Measurements from ENCODE around the gene YWHAG. TPM values are rescaled to one million over a fixed set of nuclear protein-coding genes. Genes with fewer than 3 reads are reported as not detected.
A peak's percentile ranks its signal among the peaks of the same experiment; 100 is the strongest.
"Not testable (repeated sequence)": the region's sequence is repeated elsewhere in the genome, so short reads cannot be mapped to it uniquely, and the experiment has no call there.

Gene YWHAG
- polyA plus RNA-seq, 4 donors, result 99.6 to 138 (median 127) TPM

DNA sequence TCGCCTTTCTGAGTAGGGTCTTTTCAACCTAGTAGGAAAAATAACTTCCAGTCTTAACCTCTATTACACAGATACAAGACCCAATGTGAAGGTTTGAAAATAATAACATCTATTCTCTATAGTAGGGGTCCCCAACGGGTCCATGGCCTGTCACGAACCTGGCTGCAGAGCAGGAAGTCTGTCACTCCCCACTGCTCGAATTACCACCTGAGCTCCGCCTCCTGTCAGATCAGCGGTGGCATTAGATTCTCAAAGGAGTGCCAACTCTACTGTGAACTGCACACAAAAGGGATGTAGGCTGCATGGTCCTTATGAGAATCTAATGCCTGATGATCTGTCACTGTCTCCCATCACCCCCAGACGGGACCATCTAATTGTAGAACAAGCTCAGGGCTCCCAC, 7.4 kb downstream of the YWHAG start:
- DNase-seq (ENCODE audit: low read depth in 4 of 4, low spot score in 3 of 4), result no peak

DNA sequence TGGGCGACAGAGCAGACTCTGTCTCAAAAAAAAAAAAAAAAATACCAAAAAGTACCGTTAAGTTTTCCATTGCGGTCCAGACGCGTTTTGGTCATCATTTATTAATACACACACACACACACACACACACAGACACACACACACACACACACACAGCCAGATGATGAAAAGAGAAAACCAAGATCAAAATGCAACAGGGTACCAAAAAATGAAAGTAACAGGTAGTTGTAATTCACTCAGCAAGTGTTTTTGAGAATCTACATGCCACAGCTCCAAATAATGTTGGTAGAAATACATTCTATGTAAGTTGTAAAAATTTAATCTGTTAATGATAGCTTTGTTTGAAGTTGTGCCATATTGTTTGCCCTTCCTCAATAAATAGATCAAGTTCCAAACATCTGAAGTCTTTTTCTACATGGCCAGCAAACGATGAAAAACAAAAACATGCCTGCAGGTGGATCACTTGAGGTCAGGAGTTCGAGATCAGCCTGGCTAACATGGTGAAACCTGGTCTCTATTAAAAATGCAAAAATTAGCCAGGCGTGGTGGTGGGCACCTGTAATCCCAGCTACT, 9.4 kb downstream of the YWHAG start:
- DNase-seq (ENCODE audit: low read depth in 4 of 4, low spot score in 3 of 4), result no peak

DNA sequence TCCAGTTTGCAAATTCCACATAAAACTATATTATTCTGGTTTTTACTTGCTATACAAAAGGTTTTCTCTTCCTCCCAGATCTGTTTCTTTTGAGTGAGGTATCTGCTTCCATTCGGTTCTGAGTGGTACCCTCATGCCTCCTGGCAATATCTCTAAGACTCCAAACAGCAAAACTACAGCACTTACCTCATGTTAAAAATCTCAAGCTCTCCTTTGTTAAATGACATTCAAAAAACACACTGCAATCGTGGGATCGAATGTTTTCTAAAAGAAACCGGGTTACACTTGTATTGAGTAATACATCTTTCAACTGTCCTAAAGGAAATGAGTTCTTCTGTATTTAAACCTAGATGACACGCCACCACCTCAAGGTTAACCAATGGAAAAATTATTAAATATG, 11.1 kb downstream of the YWHAG start:
- no peak for DNase-seq (ENCODE audit: low read depth in 4 of 4, low spot score in 3 of 4)

DNA sequence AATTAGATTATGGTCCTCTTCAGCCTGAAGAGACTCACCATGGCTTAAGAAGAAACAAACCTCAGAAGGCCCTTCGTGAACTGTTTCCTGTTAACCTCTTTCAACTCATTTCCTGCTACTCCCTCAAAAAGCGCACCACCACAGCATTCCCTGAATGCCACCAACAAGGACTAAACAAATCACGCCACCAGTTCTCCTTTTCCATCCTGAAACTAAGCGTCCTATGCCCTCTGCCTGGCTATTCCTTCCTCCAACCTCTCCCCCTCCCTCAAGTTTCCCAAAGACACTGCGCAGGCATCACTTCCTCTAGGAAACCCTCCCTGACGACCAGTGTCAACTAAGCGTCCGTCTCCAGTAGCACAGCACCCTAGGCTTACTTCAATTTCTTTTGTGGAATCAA, 12.0 kb downstream of the YWHAG start:
- DNase-seq (ENCODE audit: low read depth in 4 of 4, low spot score in 3 of 4), result no peak

DNA sequence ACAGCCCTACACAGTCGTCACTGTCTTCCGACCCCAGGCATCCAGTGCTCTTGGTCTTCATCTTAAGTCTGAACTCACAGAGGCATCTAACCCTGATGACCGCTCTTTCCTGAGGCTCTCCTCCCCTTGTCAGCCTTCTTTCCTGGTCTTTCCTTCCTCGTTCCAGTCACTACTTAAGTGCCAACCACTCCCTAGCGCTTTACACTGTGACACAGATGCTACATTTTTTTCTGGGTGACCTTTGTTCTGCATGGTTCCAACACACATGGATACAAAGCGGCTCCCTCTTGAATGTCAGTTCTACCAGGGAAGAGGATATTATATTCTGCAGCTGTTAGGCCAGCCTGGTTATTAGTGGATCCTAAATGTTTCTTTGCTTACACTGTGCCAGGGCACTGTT, 12.7 kb downstream of the YWHAG start:
- DNase-seq (ENCODE audit: low read depth in 4 of 4, low spot score in 3 of 4), result no peak

DNA sequence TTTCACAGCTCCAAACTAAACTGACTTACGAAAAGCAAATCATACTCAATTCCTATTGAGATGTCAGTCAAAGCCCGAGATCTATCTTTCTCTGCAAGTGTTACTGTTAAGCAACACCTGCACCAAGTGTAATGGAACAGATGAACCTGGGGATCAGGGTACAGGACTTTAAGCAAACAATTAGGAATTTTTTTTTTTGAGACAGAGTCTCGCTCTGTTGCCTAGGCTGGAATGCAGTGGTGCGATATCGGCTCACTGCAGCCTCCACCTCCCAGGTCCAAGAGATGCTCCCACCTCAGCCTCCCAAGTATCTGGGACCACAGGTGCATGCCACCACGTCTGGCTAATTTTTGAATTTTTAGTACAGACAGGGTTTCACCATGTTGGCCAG, 14.9 kb downstream of the YWHAG start:
- DNase-seq (ENCODE audit: low read depth in 4 of 4, low spot score in 3 of 4), result no peak

DNA sequence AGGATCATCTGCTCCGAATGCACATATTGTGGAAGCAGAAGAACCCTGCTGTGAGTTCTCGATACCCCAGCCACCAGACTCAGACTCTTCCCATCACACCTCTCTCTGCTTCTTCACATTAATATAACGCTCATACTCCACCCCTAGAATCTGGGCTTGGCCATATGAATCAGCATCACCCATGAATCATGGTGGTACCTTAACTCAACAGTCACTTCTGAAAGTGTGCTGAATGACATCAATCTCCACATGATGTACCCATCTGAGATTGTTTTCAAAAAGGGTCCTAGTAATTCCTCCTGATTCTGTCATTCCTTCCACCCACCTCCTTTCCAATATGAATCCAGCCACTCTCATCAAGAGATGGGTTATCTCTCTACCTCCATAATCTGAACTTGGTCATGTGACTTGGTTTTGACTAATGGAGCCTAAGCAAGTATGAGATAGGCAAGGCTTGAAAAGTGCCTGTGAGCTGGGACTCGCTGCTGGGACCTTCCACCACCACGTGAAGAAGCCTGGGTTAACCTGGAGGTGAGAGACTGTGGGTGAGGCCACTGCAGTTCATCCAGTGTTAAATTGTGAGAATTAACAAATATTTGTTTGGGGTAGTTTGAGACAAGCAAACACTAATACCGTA, 15.4 kb downstream of the YWHAG start:
- no peak for DNase-seq (ENCODE audit: low read depth in 4 of 4, low spot score in 3 of 4)

DNA sequence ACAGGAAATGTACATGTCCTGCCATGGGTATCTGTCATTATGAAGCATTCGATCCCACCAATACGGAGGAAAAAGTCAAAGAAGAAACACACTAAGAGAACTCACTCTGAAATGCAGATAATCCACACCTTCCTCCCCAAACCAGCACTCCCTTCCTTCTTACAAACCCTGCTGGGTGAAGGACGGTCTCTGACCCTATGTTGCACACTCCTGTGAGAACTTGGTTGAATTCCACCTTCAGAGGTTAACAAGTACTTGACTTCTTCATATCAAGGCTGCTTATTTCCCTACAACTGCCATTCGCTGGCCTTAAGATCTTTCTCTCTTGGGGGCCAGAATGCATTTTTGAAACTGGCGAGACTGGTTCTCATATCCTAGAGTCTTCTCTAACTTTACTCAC, 16.6 kb downstream of the YWHAG start:
- no peak for DNase-seq (ENCODE audit: low read depth in 4 of 4, low spot score in 3 of 4)

DNA sequence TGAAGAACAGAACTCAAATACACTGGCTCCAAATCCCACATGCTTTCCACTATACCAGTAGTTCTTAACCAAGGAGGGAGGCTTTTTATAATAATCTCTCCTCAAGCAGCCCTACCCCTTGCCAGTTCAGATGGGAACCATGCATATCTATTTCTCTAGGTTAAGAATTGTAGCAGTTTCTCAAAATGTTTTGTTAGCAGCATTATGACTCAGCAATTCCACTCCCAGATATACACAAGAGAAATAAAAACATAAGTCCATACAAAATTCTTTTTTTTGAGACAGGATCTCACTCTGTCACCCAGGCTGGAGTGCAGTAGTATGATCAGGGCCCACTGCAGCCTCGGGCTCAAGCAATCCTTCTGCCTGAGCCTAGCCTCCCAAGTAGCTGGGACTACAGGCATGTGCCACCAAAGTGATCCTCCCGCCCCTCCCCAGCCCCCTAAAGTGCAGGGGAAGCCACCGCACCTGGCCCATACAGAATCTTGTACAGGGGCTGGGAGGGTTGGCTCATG, 18.1 kb downstream of the YWHAG start:
- DNase-seq (ENCODE audit: low read depth in 4 of 4, low spot score in 3 of 4), result no peak

DNA sequence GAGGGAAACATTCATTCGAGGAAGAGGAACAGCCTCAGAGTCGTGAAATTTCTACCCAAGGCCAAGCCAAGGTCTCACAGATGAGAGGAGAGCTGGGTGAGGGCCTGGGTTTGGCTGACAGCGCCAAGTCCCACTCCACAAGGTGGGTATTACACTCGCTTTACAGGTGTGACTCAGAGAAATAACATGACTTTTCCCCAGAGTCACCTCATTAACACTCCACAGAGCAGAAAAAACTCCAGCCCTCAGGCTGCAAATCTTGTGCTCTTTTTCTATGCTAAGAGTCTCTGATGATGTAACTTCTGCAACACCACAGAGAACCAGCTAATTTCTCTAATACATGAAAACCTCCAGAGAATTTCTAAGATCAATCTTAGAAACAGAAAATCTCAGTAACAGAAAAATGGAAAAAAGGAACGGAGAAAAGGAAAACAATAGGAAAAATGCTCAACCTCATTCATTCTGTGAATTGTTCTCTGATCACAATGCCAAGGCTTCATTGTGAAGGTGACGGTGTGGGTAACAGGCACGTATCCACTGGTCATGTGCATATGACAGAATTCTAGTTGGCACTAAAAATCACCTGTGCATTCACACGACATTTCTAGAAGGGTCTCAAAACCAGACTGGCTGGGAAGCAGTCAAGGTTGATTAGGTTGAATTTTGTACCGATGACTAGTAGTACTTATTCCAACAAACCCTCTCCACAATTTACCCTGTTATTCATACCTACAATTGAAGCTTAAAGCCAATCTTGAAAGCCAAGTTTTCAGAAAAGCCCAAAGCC, 20.3 kb downstream of the YWHAG start:
- no peak for DNase-seq (ENCODE audit: low read depth in 4 of 4, low spot score in 3 of 4)

DNA sequence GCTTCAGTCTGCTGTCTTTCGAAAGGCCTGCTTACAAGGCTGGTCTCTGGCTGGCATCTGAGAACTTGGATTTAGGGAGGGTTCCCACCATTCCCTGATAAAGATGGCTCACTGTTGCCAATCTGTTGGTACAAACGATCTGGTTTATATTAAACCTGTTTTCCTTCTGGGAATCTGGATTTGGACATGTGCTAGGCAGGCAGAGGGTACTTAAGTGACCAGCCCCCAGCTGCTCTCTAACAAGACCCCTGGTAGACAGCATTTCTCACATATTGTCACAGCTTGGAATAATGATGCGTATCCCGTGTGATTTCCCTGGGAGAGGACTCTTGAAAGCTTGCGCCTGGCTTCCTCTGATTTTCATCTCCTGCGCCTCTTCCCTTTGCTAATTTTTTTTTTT, 21.6 kb downstream of the YWHAG start:
- DNase-seq (ENCODE audit: low read depth in 4 of 4, low spot score in 3 of 4), result no peak

DNA sequence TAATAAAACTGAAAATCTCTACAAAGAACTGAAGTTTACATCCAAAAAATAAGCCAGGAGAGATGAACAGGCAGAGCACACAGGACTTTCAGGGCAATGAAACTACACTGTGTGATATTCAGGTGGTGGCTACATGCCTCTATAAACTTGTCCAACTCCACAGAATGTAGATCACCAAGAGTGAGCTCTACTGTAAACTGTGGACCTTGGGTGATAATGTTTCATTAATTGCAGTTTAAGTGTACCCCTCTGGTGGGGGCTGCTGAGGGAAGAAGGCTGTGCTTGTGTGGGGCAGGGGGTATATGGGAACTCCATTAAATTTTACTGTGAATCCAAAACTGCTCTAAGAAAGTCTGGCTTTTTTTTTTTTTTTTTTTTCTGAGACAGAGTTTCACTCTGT, 22.7 kb downstream of the YWHAG start:
- no peak for DNase-seq (ENCODE audit: low read depth in 4 of 4, low spot score in 3 of 4)

DNA sequence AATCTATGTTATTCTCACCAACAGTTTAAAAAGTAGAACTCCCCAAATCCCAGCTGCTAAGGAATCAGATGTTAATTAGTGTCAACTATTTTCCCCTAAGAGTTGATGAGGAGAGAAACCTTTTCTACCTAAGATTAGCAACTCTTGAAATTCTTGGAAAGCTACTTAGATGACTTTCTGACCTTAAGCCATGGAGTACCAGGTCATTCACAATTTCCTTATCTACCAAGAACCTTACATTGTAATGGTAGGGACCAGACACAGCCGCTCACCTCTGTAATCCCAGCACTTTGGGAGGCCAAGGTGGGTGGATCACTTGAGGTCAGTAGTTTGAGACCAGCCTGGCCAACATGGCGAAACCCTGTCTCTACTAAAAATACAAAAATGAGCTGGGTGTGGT, 23.4 kb downstream of the YWHAG start:
- DNase-seq (ENCODE audit: low read depth in 4 of 4, low spot score in 3 of 4), result not testable (repeated sequence)

DNA sequence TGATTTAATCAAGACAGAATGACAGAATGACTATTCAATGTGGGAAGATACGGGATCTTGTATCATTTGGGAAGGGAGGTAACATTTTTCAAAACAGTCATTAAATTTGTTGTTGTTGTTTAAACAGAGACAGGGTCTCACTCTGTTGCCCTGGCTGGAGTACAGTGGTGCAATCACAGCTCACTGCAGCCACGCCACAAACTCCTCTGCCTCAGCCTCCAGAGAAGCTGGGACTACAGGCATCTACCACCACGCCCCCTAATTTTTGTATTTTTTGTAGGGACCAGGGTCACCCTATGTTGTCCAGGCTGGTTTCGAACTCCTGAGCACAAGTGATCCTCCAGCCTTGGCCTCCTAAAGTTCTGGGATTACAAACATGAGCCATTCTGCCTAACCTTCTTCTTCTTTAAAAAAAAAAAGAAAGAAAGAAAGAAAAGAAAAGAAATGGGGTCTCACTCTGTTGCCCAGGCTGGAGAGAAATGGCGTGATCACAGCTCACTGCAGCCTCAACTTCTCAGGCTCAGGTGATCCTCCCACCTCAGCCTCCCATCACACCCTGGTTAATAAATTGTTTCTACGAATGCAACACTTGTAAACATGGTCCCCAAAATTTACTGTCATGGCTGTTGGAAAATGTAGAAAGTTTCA, 24.3 kb downstream of the YWHAG start:
- DNase-seq (ENCODE audit: low read depth in 4 of 4, low spot score in 3 of 4), result no peak

DNA sequence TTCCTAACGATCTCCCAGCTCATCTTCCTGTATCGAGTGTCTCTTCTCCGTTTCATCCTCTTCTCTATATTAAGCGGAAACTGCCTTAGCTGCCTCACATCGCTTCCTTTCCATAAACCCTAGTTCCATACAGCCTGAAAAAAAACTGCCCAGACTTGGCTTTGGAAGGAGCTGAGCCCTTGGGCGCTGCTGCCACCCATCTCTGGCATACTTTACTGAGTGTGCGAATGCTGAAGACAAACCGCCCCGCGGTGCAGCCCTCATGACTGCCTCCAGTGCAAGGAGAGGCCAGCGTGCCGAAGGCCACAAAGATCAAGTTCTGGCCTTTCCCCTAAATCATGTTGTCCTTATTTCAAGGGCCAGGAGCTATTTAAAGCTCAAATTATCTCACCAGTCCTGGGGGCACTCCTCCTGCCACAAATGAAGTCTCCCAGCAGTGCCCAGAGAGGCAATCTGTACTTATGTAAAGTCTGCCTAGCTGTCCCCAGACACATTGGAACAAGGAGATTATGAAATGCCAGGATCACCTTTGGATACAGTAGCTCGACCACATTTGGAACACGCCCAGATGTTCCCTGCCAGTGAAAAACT, 25.2 kb downstream of the YWHAG start:
- peak in 1 of 4 donors; percentile 30 for DNase-seq (ENCODE audit: low read depth in 4 of 4, low spot score in 3 of 4)

DNA sequence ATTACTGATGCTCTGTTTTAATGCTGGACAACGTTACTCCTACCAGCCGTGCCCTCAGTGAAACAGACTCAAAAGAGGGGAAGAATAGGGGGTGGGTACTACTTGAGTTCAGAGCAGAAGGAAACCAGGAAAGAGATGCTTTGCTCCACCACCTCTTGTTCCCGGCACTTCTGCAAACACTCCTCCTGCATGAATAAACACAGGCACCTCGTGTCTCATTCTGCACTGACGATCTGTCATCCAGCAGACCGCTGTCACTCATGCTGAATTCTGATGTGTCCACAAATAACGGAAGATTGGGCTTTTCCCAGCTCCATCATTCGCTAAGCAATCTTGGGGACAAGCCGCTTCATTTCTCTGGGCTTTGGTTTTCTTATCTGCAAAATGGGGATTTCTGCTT, 26.7 kb downstream of the YWHAG start:
- DNase-seq (ENCODE audit: low read depth in 4 of 4, low spot score in 3 of 4), result no peak

DNA sequence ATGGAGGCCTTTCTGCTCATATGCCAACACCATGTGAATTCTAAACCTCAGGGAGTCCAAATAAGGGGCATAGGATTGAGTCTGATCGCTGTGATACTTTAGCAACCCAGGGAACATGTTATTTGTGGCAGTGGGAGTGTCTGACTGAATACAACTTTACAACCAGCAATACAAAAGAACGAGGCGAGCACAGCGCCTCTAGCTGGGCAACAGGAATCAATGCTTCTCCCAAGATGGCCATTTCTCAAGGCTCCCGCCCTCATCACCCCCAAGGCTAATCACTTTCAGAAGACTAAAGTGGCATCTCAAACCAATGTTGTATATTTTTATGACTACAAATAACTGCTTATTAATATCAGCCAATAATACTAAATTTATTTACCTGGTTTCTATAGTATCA, 28.1 kb downstream of the YWHAG start:
- no peak for DNase-seq (ENCODE audit: low read depth in 4 of 4, low spot score in 3 of 4)

DNA sequence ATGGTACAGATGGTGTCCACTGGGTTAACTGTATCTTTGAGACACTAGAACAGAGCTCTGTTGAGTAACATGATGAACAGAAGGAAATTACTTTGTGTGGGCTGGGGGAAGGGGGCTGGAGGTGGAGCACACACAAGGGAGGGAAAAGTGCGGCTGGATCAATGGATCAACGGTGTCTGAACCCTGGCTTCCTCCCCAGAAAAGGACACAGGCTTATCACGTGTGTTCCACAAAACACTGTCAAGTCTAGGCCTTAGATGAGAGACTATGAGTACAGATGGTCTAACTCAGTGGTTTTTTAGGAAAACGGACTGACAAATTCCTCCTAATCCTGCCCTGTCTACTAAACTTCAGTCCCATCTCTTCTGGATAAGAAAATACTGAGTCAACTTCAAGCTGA, 28.5 kb downstream of the YWHAG start:
- no peak for DNase-seq (ENCODE audit: low read depth in 4 of 4, low spot score in 3 of 4)

DNA sequence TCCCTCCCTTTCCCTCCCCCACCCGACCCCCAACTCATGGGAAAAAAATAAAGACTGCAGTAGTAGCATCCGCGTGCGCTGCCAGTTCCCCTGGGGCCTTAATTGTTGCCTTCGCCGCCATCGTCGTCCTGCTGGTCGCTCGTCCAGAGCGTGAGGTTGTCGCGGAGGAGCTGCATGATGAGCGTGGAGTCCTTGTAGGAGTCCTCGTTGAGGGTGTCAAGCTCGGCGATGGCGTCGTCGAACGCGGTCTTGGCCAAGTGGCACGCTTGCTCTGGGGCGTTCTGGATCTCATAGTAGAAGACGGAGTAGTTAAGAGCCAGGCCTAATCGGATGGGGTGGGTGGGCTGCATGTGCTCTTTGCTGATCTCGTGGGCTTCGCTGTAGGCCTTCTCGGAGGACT, 29.3 kb downstream of the YWHAG start:
- no peak for DNase-seq (ENCODE audit: low read depth in 4 of 4, low spot score in 3 of 4)

DNA sequence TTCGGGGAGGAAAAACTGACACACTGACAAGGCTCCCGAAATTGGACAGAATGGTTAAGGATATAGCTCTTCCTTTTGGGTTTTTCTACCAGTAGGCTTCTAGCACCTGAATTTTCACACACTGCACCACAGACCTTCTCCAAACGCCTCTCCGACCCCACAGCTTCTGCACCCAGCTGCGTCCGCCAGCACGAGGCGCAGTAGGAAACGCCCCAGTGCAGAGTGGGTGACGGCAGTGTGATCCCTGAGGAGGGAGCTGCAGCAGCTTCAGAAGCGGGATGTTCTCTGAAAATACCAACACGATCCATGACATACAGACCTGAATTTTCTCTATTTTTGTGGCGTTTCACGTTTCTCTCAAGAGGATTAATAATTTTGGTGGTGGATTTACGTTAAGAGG, 30.4 kb downstream of the YWHAG start:
- no peak for DNase-seq (ENCODE audit: low read depth in 4 of 4, low spot score in 3 of 4)

DNA sequence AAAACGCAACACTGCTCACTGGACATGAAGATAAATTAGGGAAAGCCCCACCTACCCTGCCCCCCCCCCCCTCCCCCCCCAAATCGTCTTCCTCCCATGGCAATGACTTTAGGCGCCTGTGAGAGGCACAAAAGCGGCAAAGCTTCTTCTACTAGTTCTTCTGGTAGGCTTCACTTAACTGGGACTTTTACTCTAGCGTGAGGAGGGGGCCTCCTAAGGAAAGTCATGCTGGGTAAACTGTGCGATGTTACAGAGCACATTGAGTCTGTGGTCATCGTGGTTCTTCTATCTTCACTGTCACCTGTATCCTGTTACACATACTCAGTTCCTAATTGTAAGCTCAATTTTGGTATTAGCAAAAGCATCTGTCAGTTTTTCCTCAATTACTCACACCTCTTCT, 31.2 kb downstream of the YWHAG start:
- DNase-seq (ENCODE audit: low read depth in 4 of 4, low spot score in 3 of 4), result no peak

Measured in left renal pelvis (tissue), 4 donors.